ENCODE measurements around the gene AWAT2. TPM values are rescaled to one million over a fixed set of nuclear protein-coding genes. Genes with fewer than 3 reads are reported as not detected.

Gene AWAT2
- not detected in 2 replicates for total RNA-seq

GRCh38 chrX:70049925-70050324 lies at the start of gene AWAT2:
Gene AWAT2, minus strand, starts transcription at chrX:70049938. Its CDS starts 6 bp downstream, at chrX:70049932.

GRCh38 chrX:70062076-70062475 lies 12.3 kb upstream of the AWAT2 start, which contains the start of gene OTUD6A:
Gene OTUD6A, plus strand, starts transcription at chrX:70062457. Its CDS starts 68 bp downstream, at chrX:70062525.

Other genes with a start within 250 kb of the AWAT2 start
- gene OTUD6A, start 12.5 kb upstream of the AWAT2 start, total RNA-seq: not detected in 2 replicates
- 116 and 129 TPM in 2 replicates for gene IGBP1, start 83.5 kb upstream of the AWAT2 start, total RNA-seq
- gene DGAT2L6, start 127.5 kb upstream of the AWAT2 start, total RNA-seq: not detected in 2 replicates
- not detected in 2 replicates for gene AWAT1, start 184.7 kb upstream of the AWAT2 start, total RNA-seq
- gene P2RY4, start 210.3 kb upstream of the AWAT2 start, total RNA-seq: under 0.01 and 0.18 TPM in 2 replicates
- not detected in 2 replicates for gene ARR3, start 218.4 kb upstream of the AWAT2 start, total RNA-seq
- gene RAB41, start 232.2 kb upstream of the AWAT2 start, total RNA-seq: not detected in 2 replicates
- gene PDZD11, start 240.0 kb upstream of the AWAT2 start, total RNA-seq: 37.8 and 40.5 TPM in 2 replicates
- gene KIF4A, start 240.2 kb upstream of the AWAT2 start, total RNA-seq: 1.6 and 1.8 TPM in 2 replicates